Spleen (tissue), 11 donors: ENCODE data around the gene ITPR2. TPM values are rescaled to one million over a fixed set of nuclear protein-coding genes. Genes with fewer than 3 reads are reported as not detected.

Experiments
- DNase-seq: peaks from one replicate; pipeline ENCODE4 v3.0.0-alpha.2; 2020
- H3K27ac ChIP-seq, 8 donors: fragments of 200-600 bp; sonication (generic) in 7 of 8; 1 replicate in 4 of 8; 2 replicates in 4 of 8; pipeline versions ENCODE4 v1.5.0 to v1.8.0; 2016 to 2021; ENCODE audit warnings: inconsistent platforms in 4 of 8, mild to moderate bottlenecking in 4 of 8, moderate library complexity in 1 of 8
- H3K27me3 ChIP-seq, 7 donors: fragments of 200-600 bp; sonication (generic) in 6 of 7; replicated peaks in 1 of 7; 1 replicate in 4 of 7; 2 replicates in 3 of 7; pipeline versions ENCODE4 v1.5.0 to v1.8.0; 2016 to 2021; ENCODE audit warnings: inconsistent platforms in 3 of 7, mild to moderate bottlenecking in 1 of 7
- H3K36me3 ChIP-seq, 6 donors: fragments of 200-600 bp; sonication (generic) in 5 of 6; 1 replicate in 4 of 6; 2 replicates in 2 of 6; pipeline versions ENCODE4 v1.5.0 to v1.8.0; 2016 to 2021; ENCODE audit warnings: inconsistent platforms in 2 of 6
- H3K4me1 ChIP-seq, 6 donors: fragments of 200-600 bp; sonication (generic) in 5 of 6; 1 replicate in 3 of 6; 2 replicates in 3 of 6; pipeline versions ENCODE4 v1.5.0 to v1.8.0; 2016 to 2021; ENCODE audit warnings: inconsistent platforms in 3 of 6
- H3K4me3 ChIP-seq, 8 donors: fragments of 200-600 bp; sonication (generic) in 7 of 8; 1 replicate in 4 of 8; 2 replicates in 4 of 8; pipeline versions ENCODE4 v1.5.0 to v1.8.0; 2016 to 2021; ENCODE audit warnings: inconsistent platforms in 4 of 8, mild to moderate bottlenecking in 4 of 8, moderate library complexity in 2 of 8
- H3K9me3 ChIP-seq, 8 donors: fragments of 200-600 bp; sonication (generic) in 7 of 8; 1 replicate in 4 of 8; 2 replicates in 4 of 8; pipeline versions ENCODE4 v1.5.0 to v1.8.0; 2016 to 2021; ENCODE audit warnings: inconsistent platforms in 4 of 8
- POLR2A ChIP-seq, 3 donors: fragments of 450-650 bp; IDR thresholded peaks; one replicate each; pipeline ENCODE4 v1.5.1; 2017; ENCODE audit warnings: antibody characterized with exemption in 3 of 3, mild to moderate bottlenecking in 1 of 3
- POLR2AphosphoS5 ChIP-seq, 3 donors: sonication (generic); formaldehyde crosslinking; IDR thresholded peaks; one replicate each; pipeline ENCODE4 v1.5.1; 2017; ENCODE audit warnings: antibody characterized with exemption in 3 of 3
- WGBS, 5 donors: extraction: QIAGEN DNeasy Blood & Tissue Kit in 3 of 5; methylation state at CpG; one replicate each; pipeline versions ENCODE4 v1.1.5 to v1.1.7; 2013 to 2018; 5-methylcytosine and 5-hydroxymethylcytosine counted together
- intact Hi-C: fragments of 100-400 bp; cut with DNase I; formaldehyde crosslinking; loops from one replicate; pipeline ENCODE4 v1.15.0; 2023; ENCODE audit warnings: low total_unique reads
- polyA plus RNA-seq, 3 donors: library from polyadenylated mRNA; stranded (reverse); fragments of 200-250 nt; gene quantifications; one replicate each; pipeline ENCODE4 v1.2.1, GENCODE V29; 2013
- total RNA-seq, 7 donors: library from RNA; depleted of rRNA in 3 of 7; stranded (reverse); fragments of >200 nt in 3 of 7; fragmentation: NEBNext Ultra II Directional in 4 of 7; extraction: Animal tissue kit (Norgen Biotek cat#: 25700) in 4 of 7; gene quantifications; one replicate each; pipeline versions ENCODE4 v1.1.0 to v1.2.1, GENCODE V29; 2016 to 2021
- TF ChIP-seq, protein P1 (sequence below), 11 experiments: fragments of 200-600 bp in 7 of 11; fragments of 450-650 bp in 4 of 11; sonication (generic) in 4 of 11; IDR thresholded peaks in 8 of 11; conservative IDR thresholded peaks in 3 of 11; 1 replicate in 7 of 11; 2 replicates in 4 of 11; pipeline versions ENCODE4 v1.4.0 to v1.8.0; 2016 to 2021; ENCODE audit warnings: antibody characterized with exemption in 11 of 11, inconsistent platforms in 4 of 11, mild to moderate bottlenecking in 1 of 11
- donor health status: healthy with polysubstance abuse.
- donor health status: DM: no; HTN: no; CAD: no; lungs with moderate emphysema.
- donor health status: DM: no; HTN: no; CAD: no.
- donor health status: Bipolar disorder and iron deficiency.
- donor health status: healthy.
- donor health status: DM: no; HTN: no; CAD: no.
- donor health status: DM: yes; HTN: yes; CAD: no.

ITPR2 gene
- total and polyA plus RNA-seq, 10 donors = 3.2 to 105 (median 60.4) TPM

DNA sequence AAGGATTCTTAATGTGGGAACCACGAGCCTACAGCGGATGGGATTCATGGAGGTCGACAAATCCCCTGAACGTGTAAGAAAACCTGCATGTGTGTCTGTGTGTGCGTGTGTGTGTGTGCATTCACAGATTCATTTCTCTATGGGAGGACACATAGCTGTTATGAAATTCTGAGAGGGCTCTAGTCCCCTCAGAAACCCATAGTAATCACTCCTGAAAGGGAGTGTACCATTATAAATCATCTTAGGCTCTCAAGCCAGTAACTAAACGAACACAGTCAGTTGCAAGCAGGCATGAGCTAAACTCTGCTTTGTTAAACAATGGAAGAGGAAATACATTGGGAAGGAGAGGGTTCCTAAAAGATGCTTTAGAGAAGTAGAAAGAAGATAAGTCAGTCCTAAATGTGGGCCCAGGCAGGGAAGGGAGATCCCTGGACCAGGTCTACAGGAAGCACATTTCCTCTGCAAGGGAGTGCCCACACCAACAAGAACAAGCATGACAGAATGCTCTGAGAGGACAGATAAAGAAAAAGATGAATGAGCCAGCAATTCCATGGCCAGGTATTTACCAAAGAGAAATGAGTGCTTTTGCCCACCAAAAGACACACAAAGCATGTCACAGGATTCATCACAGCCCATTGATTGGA is 91.3 kb downstream of the ITPR2 start:
- peaks cover 0 to 3% (median 0%) of the 10 kb centered on the region in 6 donors for H3K36me3 ChIP-seq
- DNase-seq = no peak
- 78 to 89% (median 85%) methylated on average over 6 of the region's 6 CpGs for WGBS, 5 donors
- no peak overlapping the region for H3K4me3 ChIP-seq
- peaks cover 0 to 4% (median 0%) of the 10 kb centered on the region in 6 donors for H3K4me1 ChIP-seq
- TF ChIP-seq POLR2A (IDR thresholded peaks at IDR 0.05) (no peak), POLR2AphosphoS5 (IDR thresholded peaks at IDR 0.05) (no peak)
- TF ChIP-seq, protein P1, sequence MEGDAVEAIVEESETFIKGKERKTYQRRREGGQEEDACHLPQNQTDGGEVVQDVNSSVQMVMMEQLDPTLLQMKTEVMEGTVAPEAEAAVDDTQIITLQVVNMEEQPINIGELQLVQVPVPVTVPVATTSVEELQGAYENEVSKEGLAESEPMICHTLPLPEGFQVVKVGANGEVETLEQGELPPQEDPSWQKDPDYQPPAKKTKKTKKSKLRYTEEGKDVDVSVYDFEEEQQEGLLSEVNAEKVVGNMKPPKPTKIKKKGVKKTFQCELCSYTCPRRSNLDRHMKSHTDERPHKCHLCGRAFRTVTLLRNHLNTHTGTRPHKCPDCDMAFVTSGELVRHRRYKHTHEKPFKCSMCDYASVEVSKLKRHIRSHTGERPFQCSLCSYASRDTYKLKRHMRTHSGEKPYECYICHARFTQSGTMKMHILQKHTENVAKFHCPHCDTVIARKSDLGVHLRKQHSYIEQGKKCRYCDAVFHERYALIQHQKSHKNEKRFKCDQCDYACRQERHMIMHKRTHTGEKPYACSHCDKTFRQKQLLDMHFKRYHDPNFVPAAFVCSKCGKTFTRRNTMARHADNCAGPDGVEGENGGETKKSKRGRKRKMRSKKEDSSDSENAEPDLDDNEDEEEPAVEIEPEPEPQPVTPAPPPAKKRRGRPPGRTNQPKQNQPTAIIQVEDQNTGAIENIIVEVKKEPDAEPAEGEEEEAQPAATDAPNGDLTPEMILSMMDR (IDR thresholded peaks at IDR 0.05 in 8 of 11, conservative IDR thresholded peaks at IDR 0.05 in 3 of 11) = no peak
- intact Hi-C loops = no loop called here
- H3K9me3 ChIP-seq = peaks cover 0 to 22% (median 12%) of the 10 kb centered on the region in 8 donors
- no peaks in the 10 kb centered on the region for H3K27me3 ChIP-seq
- H3K27ac ChIP-seq = no peak overlapping the region

DNA sequence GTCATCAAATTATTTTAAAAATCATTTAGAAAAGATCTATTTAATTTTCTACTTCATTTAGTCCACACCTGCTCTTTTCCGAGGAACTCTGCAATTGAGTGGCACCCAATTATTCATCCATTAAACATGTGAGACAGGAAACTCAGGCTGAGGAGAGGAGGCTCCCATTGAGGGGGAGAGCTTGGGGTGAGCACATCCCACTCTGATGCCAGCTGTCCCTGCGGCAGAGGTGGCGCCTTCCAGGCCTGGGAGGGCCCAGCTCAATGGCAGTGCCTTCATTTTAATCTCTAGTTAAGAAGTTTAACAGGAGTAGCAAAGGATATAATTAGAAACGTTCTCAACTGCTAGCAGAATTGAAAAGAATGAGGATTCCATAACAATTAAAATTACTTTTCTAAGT is 92.0 kb downstream of the ITPR2 start:
- no peak for DNase-seq
- H3K4me1 ChIP-seq = no peaks in the 10 kb centered on the region

DNA sequence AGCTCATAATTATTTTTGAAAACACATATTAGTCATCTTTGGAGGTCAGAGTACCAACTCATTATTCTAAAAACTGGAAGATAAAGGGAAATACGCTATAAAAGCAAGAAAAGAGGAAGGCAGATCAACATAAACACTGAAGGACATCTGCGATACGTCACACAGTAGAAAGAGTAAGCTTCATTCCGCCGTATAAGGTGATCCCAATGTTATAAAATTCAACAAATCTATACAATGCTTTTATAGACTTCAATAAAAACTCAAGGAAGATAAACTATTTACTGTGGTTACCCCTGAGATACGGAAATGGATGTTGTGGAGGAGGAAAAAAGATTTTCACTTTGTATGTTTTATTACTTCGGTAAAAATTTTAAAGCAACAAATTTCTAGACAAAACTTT is 92.6 kb downstream of the ITPR2 start:
- H3K27me3 ChIP-seq = no peaks in the 10 kb centered on the region
- intact Hi-C loops = no loop called here
- peaks cover 0 to 22% (median 12%) of the 10 kb centered on the region in 8 donors for H3K9me3 ChIP-seq
- H3K4me1 ChIP-seq = peaks cover 0 to 5% (median 0%) of the 10 kb centered on the region in 6 donors
- TF ChIP-seq POLR2A (IDR thresholded peaks at IDR 0.05) (no peak), POLR2AphosphoS5 (IDR thresholded peaks at IDR 0.05) (no peak)
- TF ChIP-seq, protein P1 (IDR thresholded peaks at IDR 0.05 in 8 of 11, conservative IDR thresholded peaks at IDR 0.05 in 3 of 11) = no peak
- H3K27ac ChIP-seq = no peak overlapping the region
- peaks cover 0 to 3% (median 0%) of the 10 kb centered on the region in 6 donors for H3K36me3 ChIP-seq
- DNase-seq = no peak
- no peak overlapping the region for H3K4me3 ChIP-seq
- 93 to 96% (median 93%) methylated on average over 7 of the region's 7 CpGs for WGBS, 5 donors

More for the DNA sequence above, 92.0 kb downstream of the ITPR2 start:
- Histone ChIP-seq H3K27ac (no peak overlapping the region), H3K9me3 (peaks cover 0 to 22% (median 12%) of the 10 kb centered on the region in 8 donors), H3K4me3 (no peak overlapping the region), H3K27me3 (no peaks in the 10 kb centered on the region), H3K36me3 (peaks cover 0 to 3% (median 0%) of the 10 kb centered on the region in 6 donors)
- TF ChIP-seq, protein P1 (IDR thresholded peaks at IDR 0.05 in 8 of 11, conservative IDR thresholded peaks at IDR 0.05 in 3 of 11) = no peak
- TF ChIP-seq POLR2AphosphoS5 (IDR thresholded peaks at IDR 0.05) (no peak), POLR2A (IDR thresholded peaks at IDR 0.05) (no peak)
- intact Hi-C loops = no loop called here
- WGBS, 5 donors = 78 to 89% (median 84%) methylated on average over 4 of the region's 4 CpGs

DNA sequence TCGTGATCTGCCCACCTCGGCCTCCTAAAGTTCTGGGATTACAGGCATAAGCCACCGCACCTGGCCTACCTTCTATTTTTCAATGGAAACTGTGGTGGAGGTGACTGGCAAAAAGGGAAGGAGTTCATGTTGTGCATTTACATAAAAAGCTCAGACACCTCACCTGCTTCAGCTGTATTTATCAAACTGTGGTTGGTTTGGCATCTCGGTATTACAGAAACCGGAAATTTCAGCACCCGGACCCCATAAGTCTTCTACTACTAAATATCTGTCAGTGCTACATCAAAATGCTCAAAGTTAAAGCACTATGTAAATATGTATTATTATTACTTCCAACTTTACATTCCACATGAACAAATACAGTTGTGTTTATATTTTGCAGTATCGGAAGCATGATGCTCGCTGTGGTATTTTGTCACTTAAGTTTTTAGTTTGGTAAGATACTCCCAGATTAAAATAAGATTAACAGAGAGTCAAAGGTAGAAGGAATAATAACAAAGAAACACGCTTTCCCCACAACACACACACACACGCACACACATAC is 95.4 kb downstream of the ITPR2 start:
- Histone ChIP-seq H3K9me3 (peaks cover 0 to 22% (median 12%) of the 10 kb centered on the region in 8 donors), H3K27me3 (no peaks in the 10 kb centered on the region), H3K27ac (no peak overlapping the region), H3K4me1 (peaks cover 4 to 31% (median 13%) of the 10 kb centered on the region in 6 donors), H3K36me3 (peaks cover 0 to 3% (median 0%) of the 10 kb centered on the region in 6 donors), H3K4me3 (no peak overlapping the region)
- TF ChIP-seq, protein P1 (IDR thresholded peaks at IDR 0.05 in 8 of 11, conservative IDR thresholded peaks at IDR 0.05 in 3 of 11) = no peak
- TF ChIP-seq POLR2A (IDR thresholded peaks at IDR 0.05) (no peak), POLR2AphosphoS5 (IDR thresholded peaks at IDR 0.05) (no peak)
- no peak for DNase-seq
- 89 to 97% (median 94%) methylated on average over 10 of the region's 10 CpGs for WGBS, 5 donors
- intact Hi-C loops = no loop called here
